ENCODE results near the gene C1orf53.

- TF ChIP-seq CTCF (IDR thresholded peaks at IDR 0.05; ENCODE audit: low read length) (no peak), EZH2phosphoT487 (IDR thresholded peaks at IDR 0.05; ENCODE audit: low read length) (no peak)
These were observed 6.3 kb downstream of the C1orf53 start for GRCh38 chr1:197908716-197909220.

All from MM.1S (cell line).